GM12873 (cell line): ENCODE data around the gene BASP1.

ENCODE experiments used
- TF ChIP-seq, protein P1 (sequence below): IDR thresholded peaks from 2 replicates; pipeline ENCODE4 v1.5.1; 2012; ENCODE audit warnings: low read depth, mild to moderate bottlenecking, moderate library complexity, low read length, control low read depth; ENCODE audit not compliant: insufficient read depth; ENCODE audit errors: missing control alignments

BASP1 gene

DNA sequence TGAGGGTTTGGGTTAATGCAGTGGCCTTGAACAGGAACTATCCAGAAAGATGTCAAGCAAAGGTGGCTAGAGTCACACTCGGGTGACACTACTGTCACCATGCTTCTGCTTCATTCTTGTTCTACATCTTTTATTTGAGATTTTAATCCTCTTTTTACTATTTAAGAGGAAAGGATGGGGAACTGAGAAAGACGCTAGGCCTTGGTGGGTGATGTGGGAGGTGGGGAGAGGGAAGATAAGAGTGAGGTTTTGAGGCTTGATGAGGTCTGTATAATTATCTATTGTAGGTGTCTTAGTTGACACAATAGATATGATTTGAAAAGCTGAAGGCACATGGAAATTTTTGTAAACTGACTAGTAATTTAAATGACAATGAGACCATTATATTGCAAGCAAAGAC is 3.5 kb upstream of the BASP1 start:
- TF ChIP-seq, protein P1, sequence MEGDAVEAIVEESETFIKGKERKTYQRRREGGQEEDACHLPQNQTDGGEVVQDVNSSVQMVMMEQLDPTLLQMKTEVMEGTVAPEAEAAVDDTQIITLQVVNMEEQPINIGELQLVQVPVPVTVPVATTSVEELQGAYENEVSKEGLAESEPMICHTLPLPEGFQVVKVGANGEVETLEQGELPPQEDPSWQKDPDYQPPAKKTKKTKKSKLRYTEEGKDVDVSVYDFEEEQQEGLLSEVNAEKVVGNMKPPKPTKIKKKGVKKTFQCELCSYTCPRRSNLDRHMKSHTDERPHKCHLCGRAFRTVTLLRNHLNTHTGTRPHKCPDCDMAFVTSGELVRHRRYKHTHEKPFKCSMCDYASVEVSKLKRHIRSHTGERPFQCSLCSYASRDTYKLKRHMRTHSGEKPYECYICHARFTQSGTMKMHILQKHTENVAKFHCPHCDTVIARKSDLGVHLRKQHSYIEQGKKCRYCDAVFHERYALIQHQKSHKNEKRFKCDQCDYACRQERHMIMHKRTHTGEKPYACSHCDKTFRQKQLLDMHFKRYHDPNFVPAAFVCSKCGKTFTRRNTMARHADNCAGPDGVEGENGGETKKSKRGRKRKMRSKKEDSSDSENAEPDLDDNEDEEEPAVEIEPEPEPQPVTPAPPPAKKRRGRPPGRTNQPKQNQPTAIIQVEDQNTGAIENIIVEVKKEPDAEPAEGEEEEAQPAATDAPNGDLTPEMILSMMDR: no peak

DNA sequence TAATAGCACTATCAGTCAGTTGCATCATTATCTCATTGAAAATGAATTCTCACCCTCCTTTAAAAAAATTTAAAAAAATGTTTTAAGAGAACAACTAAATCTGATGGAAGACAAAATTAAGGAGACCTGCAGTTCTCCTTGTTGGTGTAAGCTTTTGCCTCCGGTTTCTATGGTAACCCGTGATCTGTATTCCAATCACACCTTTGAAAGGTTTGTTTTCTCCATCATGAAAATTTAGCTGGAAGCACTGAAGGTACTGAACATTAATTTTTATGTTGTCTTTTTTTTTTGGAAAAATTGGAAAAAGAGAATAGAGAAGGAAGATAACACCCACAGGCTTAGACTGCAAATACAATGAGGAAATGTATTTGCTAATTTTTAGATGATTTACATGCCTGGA is 2.5 kb upstream of the BASP1 start:
- TF ChIP-seq, protein P1: no peak

DNA sequence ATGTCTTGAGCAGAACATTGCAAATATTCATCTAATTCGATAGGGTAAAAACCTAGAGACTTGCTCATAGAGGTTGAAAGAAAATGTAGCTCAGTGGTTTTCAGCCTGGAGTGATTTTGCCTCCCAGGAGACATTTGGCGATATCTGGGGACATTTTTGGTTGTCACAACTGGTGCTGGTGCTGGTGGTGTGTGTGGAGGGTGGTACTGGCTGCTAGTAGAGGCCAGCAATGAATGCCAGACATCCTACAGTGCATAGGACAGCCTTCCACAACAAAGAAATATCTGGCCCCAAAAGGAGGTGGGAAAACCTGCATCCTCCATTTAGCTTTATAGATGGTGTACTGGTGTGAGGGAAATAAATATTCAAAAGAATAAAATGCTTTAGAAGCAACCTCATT is 2.1 kb upstream of the BASP1 start:
- TF ChIP-seq, protein P1: no peak

DNA sequence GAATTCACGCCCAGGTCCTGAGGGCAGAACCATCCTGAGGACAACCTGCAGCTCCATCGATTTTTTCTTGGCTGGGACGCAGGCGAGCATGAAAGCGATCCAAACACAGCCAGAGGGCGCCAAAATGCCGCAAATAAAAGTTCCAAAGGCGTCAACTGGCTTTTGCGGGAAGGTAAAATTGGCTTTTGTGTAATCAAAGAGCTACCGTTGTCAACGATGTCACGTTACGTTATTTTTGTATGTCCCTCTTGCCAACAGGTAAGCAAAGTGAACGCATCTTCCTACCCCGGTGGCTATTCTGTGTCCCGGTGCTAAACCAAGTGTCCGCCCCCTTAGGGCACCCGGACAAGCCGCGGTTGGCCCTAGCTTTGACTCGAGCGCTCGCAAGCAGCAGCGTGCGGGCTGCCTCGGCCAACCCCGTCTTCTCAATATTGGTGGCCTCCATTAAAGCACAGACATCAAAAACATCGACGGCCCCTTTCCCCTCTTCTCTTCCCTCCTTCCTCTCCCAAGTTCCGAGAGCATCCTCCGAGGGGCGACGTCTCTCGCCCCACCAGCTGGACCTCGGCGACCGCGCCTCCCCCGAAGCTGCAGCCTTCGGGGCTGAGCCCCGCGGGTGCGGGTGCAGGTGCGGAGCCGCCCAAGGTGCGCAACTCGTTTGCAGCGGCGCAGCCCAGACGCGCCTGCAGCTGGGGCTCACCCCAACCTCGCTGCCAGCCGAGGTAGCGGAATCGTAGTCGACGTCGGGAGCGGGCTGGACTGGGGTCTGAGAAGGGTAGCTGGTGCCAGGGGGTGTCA is 1.1 kb upstream of the BASP1 start:
- TF ChIP-seq, protein P1: peak; percentile 74

DNA sequence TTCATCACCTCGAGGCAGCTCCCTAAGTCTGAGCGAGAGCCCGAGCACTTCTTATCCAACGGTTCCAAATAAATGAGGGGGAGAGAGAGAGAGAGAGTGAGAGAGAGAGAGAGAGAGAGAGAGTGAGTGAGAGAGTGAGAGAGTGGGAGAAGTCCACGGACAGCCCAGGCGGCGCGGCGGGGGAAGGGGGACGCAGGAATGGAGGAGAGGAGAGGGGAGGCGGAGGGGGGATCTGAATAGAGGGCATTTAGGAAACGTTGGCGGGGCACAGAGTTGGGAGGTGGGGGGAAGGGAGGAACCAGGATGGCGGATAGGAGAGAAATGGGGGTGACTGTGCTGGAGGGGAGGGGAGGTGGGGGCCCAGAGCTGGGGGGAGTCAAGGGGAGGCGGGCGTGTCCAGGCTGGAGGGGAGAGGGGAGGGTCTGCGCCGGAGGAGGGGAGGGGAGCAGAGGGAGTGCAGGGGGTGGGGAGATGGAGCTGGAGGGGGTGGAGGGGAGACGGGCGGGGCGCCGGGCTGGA is 398 bp upstream of the BASP1 start:
- TF ChIP-seq, protein P1: no peak

DNA sequence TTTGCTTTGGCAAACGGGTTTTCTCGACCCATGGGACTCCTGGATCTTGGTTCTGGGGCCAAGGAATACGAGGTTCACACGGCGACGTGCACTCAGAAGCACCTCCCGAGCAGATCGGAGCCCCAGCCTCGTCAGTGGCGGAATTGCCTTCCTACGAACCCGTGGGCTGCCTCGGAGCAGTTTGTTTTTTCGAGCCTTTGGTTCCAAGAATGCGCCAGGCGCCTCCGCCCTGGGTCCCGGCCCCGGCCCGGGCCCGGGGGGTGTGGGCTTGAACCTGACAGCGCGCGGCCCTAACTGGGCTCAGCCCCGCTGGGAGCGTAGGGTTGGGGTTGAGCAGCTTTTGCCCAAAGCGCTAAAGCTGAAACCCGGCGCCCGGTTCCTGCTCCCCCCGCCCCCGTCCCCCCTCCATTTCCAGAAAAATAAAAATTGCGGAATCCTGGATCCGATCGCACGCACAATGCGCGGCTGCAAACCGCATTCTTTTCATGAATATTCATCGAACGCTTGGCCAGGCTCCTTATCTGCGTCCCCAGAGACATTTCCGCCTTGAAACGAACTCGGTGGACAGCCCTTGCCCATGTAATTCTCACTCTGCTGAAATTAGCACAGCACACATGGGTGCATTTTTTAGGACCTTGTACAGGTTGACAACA is 1.0 kb downstream of the BASP1 start:
- TF ChIP-seq, protein P1: no peak

DNA sequence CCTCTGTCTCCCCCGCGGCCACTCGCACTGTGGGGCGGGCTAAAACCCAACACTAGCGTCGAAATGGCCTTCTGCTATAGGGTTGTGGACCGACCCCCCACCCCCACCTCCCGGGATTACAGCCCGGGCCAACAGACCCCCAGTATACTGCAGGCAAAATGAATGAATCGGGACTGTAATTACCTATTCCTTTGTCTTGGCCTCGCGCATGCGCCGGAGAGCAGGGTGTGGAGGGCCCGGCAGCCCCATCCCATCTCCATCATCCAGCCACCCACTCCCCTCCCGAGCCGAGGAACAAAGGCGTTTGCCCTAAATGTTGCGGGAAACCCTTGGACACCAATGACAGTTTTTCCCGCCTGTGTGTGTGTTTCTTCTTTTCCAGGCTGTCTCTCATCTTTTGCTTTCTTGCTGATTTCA is 1.6 kb downstream of the BASP1 start:
- TF ChIP-seq, protein P1: no peak
